NCI-H128 (cell line): Measurements from ENCODE around the gene SPOCK1.
A peak's percentile ranks its signal among the peaks of the same experiment; 100 is the strongest.

Experiments
- DNase-seq: peaks from one replicate; lab custom pipeline; 2025; ENCODE audit not compliant: unreplicated experiment; lab: John Stamatoyannopoulos, UW

The SPOCK1 gene

DNA sequence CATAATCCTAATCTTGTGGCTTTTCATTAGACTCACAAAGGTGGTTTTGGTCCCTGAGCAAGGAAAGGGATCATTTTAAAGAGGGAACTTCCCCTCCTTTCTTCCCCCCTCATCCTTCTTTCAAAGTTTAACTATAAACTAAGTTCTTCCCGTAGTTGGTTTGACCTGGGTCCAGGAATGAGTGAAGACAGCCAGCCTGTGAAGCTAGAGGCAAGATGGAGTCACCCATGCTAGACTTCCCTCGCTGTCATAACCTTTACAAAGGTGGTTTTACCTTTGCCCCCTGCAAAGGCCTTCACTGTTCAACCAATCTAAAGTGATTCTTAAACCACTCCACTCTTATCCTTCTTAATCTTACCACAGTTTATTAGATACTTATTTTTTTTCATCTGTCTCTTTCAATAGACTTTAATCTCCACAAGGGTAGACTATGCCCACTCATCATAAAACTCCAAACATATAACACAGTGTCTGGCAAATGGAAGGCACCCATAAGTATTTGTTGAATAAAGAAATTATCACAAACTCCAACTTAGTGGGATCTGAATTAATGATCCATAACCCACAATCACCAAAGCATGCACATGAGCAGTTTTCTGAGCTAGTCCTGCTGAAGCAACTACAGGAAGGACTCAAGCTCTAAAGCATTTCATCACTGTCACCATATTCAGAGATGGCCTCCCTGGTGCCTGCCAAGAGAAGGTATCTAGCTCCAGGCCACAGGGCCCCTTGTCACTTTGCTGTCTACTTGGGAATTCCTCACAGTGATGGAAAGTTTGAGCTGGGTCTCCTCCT is 369.0 kb downstream of the SPOCK1 start:
- DNase-seq, result no peak

GRCh38 chr5:137128012-137128411 is 371.1 kb downstream of the SPOCK1 start:
- no peak for DNase-seq

GRCh38 chr5:137126829-137127228 is 372.3 kb downstream of the SPOCK1 start:
- no peak for DNase-seq

- no peak for DNase-seq
Measured at GRCh38 chr5:137122558-137122957, 376.6 kb downstream of the SPOCK1 start.

GRCh38 chr5:137122075-137122474 is 377.1 kb downstream of the SPOCK1 start:
- no peak for DNase-seq

DNA sequence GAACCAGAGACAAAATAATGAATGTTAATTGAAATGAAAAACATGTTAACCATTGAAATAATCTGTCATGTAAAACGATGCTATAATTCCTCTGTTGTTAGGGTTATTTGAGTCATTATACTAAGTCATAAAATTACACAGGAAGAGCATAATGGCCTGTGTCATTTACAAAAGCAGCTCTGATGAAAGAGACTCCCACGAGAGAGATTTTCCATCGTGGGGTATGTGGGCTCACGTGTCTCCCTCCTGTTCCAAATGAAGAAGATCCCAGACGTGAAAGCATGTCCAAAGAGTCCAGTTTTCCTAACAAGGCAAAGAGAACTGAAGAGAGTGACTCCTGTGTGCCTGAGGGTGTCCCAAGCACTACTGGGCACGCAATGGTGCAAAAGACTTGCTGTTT is 379.8 kb downstream of the SPOCK1 start:
- DNase-seq, result no peak

GRCh38 chr5:137118629-137119028 is 380.5 kb downstream of the SPOCK1 start:
- no peak for DNase-seq

DNA sequence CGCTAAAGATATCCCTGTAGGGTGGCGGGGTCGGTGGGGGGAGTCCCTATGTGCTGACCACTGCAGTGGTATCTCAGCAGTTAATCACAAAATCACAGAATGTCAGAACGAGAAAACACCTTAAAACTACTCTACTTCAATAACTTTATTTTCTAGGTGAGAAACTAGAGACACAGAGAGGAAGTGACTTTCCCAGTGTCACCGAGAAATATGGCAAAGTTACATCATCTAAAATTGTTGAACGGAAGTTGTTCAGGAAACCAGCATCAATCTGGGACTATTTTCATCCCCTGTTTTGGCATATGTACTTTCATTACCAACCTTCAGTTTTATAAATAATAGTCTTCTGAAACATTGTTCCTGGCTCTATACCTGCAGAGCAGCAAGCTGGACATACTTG is 384.0 kb downstream of the SPOCK1 start:
- DNase-seq, result no peak

DNA sequence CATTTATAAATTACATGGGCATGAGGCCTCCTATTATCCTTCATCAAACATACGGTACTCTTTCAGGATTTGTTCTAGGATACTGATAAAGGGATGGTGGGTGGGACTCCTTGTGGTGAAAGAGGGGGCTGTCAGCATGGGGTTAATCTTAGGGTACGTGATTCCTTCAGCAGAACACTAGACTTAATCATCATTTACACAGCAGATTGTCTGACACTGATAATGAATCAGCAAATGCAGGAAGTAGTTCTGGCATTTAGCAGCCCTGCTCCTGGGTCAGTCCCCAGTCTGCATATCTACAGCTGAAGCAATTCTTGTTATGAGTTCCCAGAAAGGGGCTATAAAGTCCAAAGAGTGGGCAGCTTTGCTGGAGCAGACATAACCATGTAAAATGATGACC is 384.6 kb downstream of the SPOCK1 start:
- no peak for DNase-seq

- DNase-seq, result no peak
Measured at GRCh38 chr5:137113939-137114338, 385.2 kb downstream of the SPOCK1 start.

GRCh38 chr5:137113161-137113560 is 386.0 kb downstream of the SPOCK1 start:
- no peak for DNase-seq

GRCh38 chr5:137105351-137106035 is 393.6 kb downstream of the SPOCK1 start:
- DNase-seq, result no peak

DNA sequence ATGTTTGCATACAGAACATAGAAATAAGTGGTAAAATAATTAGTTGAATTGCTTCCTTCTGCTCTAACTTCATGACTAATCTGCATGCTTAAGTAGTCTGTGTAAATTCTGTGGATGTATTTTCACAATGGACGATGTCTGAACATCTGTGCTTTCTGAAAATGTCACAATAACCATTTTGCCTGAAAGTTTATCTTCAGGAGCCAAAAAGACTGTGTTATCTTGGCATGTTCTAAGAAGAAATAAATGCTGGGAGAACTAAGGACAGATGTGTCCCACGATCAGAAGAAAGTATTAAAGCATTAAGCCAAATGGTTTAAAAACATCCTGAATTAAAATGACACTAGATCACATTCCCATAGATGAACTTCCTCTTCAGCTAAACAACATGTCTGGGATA is 397.6 kb downstream of the SPOCK1 start:
- DNase-seq, result no peak

- no peak for DNase-seq
Measured at GRCh38 chr5:137099651-137100050, 399.5 kb downstream of the SPOCK1 start.

DNA sequence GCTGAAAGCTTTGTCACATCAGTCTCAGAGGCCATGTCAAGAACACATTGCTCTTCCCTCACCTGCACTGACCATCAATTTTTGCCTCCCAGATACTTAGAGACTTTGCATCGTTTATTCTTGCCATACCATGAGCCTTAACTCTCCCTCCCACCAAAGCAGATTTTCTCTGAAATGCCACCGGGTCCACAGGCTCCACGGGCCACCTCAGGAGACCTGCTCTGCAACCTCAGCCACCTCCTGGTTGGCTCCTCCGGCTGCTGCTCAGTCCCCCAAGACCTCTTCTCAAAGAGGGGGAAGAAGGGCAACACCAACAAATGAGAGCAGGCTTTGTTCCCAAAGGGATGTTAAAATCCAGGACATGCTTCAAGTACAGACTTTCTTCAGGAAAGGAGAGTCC is 400.5 kb downstream of the SPOCK1 start:
- DNase-seq, result no peak

DNA sequence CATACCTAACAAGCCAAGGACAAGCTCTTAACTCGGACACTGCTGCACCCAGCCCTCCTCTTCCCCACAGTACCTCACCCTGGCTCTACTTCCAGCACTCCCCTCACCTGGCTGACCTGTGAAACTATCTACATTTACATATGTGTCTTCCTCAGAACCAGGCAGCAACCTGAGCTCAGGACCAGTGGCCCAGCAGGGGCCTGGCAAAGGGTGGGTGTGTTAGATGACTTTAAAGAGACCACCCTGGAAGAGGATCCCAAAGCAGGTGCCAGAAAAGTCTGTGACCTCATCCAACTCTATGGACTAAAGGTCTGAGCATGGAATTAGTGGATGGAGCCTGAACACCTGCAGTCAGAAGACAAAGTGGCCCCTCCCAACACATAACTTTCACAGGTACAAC is 400.9 kb downstream of the SPOCK1 start:
- no peak for DNase-seq

GRCh38 chr5:137097203-137097602 is 401.9 kb downstream of the SPOCK1 start:
- no peak for DNase-seq

DNA sequence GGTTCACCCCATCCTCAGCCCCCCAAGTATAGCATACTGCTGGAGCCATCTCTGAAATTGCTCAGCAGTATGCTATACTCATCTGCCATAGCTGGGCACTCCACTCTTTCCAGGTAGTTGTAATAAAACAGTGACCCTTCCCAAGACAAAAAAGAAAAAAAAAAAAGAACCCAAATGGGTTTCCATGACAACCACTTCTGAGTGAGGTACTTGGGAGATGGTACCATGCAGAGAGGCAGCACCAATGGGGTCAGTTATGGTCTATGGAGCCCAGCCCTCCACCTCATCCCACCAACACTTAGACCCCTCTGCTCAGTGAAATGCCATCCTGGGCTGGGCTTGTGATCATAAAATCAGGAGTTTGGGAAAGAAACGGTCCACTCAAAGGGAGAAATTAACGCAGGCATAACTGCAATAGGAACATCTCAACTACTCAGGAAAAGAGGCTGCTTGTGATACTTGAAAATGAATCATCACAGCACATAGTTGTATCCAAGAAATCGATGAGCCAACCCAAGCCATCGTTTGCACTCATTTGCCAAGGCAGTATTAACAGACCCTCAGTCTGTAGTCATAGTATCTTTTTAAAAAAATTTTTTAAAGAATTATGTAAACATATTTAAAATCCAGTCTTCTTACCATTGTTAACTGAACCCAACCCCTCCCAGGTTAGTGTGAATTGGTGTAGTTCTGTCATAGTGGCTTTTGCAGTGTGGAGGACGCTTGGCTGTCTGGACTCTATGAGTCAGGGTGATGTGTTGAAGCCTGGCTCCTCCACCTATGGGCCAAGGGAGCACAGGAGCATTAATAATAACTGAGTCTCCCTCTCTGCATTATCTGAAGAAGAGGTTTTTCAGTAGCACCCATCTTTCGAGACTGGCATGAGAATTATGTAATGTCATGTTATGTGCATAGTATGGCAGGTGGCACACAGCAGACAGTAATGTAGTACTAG is 402.7 kb downstream of the SPOCK1 start:
- DNase-seq, result no peak

- no peak for DNase-seq
Measured at GRCh38 chr5:137095597-137095996, 403.5 kb downstream of the SPOCK1 start.

GRCh38 chr5:137092831-137093230 is 406.3 kb downstream of the SPOCK1 start:
- DNase-seq, result no peak

- peak; percentile 38 for DNase-seq
Measured at GRCh38 chr5:137091472-137091871, 407.7 kb downstream of the SPOCK1 start.
